HEK293 (cell line): ENCODE results near the gene SUFU.

Source experiments
- GLIS2 ChIP-seq: fragments of 450-650 bp; formaldehyde crosslinking; IDR thresholded peaks from 2 replicates; pipeline ENCODE4 v1.5.1; 2016; ENCODE audit warnings: missing biosample characterization, missing genetic modification characterization
- IKZF3 ChIP-seq: fragments of 450-650 bp; IDR thresholded peaks from 2 replicates; pipeline ENCODE4 v1.5.0; 2018; ENCODE audit warnings: missing biosample characterization, mild to moderate bottlenecking, missing genetic modification characterization, moderate library complexity
- MZF1 ChIP-seq: fragments of 450-650 bp; formaldehyde crosslinking; IDR thresholded peaks from 2 replicates; pipeline ENCODE4 v1.5.1; 2017; ENCODE audit warnings: missing biosample characterization, missing genetic modification characterization, borderline replicate concordance
- PRDM2 ChIP-seq: fragments of 450-650 bp; formaldehyde crosslinking; IDR thresholded peaks from 2 replicates; pipeline ENCODE4 v1.5.1; 2016; ENCODE audit warnings: missing biosample characterization, missing genetic modification characterization, borderline replicate concordance
- SETDB1 ChIP-seq: IDR thresholded peaks from one replicate; pipeline ENCODE4 v1.6.1; 2017; ENCODE audit warnings: mild to moderate bottlenecking, low read length, moderate library complexity, mixed read lengths; ENCODE audit not compliant: insufficient read length
- SP3 ChIP-seq: fragments of 450-650 bp; formaldehyde crosslinking; IDR thresholded peaks from 2 replicates; pipeline ENCODE4 v1.5.1; 2016; ENCODE audit warnings: missing biosample characterization, missing genetic modification characterization
- TCF7L2 ChIP-seq: IDR thresholded peaks from 2 replicates; pipeline ENCODE4 v1.6.1; 2011; ENCODE audit warnings: low read depth, mild to moderate bottlenecking, inconsistent platforms, low read length, moderate library complexity, borderline replicate concordance
- ZBTB20 ChIP-seq: fragments of 450-650 bp; formaldehyde crosslinking; IDR thresholded peaks from 2 replicates; pipeline ENCODE4 v1.5.1; 2016; ENCODE audit warnings: missing biosample characterization, missing genetic modification characterization
- ZBTB21 ChIP-seq: fragments of 450-650 bp; formaldehyde crosslinking; IDR thresholded peaks from 2 replicates; pipeline ENCODE4 v1.5.1; 2017; ENCODE audit warnings: missing biosample characterization, missing genetic modification characterization
- ZEB2 ChIP-seq: fragments of 450-650 bp; formaldehyde crosslinking; IDR thresholded peaks from 2 replicates; pipeline ENCODE4 v1.5.1; 2016; ENCODE audit warnings: missing biosample characterization, missing genetic modification characterization
- ZNF133 ChIP-seq: fragments of 450-650 bp; formaldehyde crosslinking; IDR thresholded peaks from 2 replicates; pipeline ENCODE4 v1.5.1; 2016; ENCODE audit warnings: missing biosample characterization, missing genetic modification characterization
- ZNF155 ChIP-seq: fragments of 450-650 bp; formaldehyde crosslinking; IDR thresholded peaks from 2 replicates; pipeline ENCODE4 v1.5.1; 2016; ENCODE audit warnings: missing biosample characterization, missing genetic modification characterization
- ZNF248 ChIP-seq: fragments of 450-650 bp; formaldehyde crosslinking; IDR thresholded peaks from 2 replicates; pipeline ENCODE4 v1.5.1; 2017; ENCODE audit warnings: missing biosample characterization, missing genetic modification characterization
- ZNF302 ChIP-seq: fragments of 450-650 bp; formaldehyde crosslinking; IDR thresholded peaks from 2 replicates; pipeline ENCODE4 v1.5.1; 2016; ENCODE audit warnings: missing biosample characterization, missing genetic modification characterization, low read depth
- ZNF341 ChIP-seq: fragments of 450-650 bp; formaldehyde crosslinking; IDR thresholded peaks from 2 replicates; pipeline ENCODE4; 2016; ENCODE audit warnings: low read depth, missing biosample characterization, missing genetic modification characterization
- ZNF37A ChIP-seq: fragments of 450-650 bp; IDR thresholded peaks from 2 replicates; pipeline ENCODE4 v1.5.1; 2018; ENCODE audit warnings: missing biosample characterization, missing genetic modification characterization
- ZNF596 ChIP-seq: fragments of 450-650 bp; IDR thresholded peaks from 2 replicates; pipeline ENCODE4 v1.5.0; 2018; ENCODE audit warnings: missing biosample characterization, mild to moderate bottlenecking, missing genetic modification characterization, moderate library complexity
- ZNF600 ChIP-seq: fragments of 450-650 bp; formaldehyde crosslinking; IDR thresholded peaks from 2 replicates; pipeline ENCODE4 v1.5.1; 2016; ENCODE audit warnings: missing biosample characterization, missing genetic modification characterization
- ZNF626 ChIP-seq: fragments of 450-650 bp; sonication (Bioruptor Pico); formaldehyde crosslinking; IDR thresholded peaks from 2 replicates; pipeline ENCODE4 v1.5.1; 2018; ENCODE audit warnings: missing biosample characterization, missing genetic modification characterization, inconsistent platforms
- ZNF629 ChIP-seq: fragments of 450-650 bp; formaldehyde crosslinking; IDR thresholded peaks from 2 replicates; pipeline ENCODE4 v1.5.1; 2017; ENCODE audit warnings: missing biosample characterization, missing genetic modification characterization
- ZNF747 ChIP-seq: fragments of 450-650 bp; formaldehyde crosslinking; IDR thresholded peaks from 2 replicates; pipeline ENCODE4 v1.5.1; 2016; ENCODE audit warnings: missing biosample characterization, missing genetic modification characterization
- ZNF76 ChIP-seq: fragments of 450-650 bp; formaldehyde crosslinking; IDR thresholded peaks from 2 replicates; pipeline ENCODE4; 2016; ENCODE audit warnings: low read depth, missing biosample characterization, missing genetic modification characterization, borderline replicate concordance
- TF ChIP-seq, protein P1 (sequence below): fragments of 450-650 bp; formaldehyde crosslinking; IDR thresholded peaks from 2 replicates; pipeline ENCODE4 v1.5.1; 2016; ENCODE audit warnings: missing biosample characterization, missing genetic modification characterization
- TF ChIP-seq, protein P2 (sequence below): fragments of 450-650 bp; formaldehyde crosslinking; IDR thresholded peaks from 2 replicates; pipeline ENCODE4 v1.5.1; 2017; ENCODE audit warnings: missing biosample characterization, missing genetic modification characterization
- TF ChIP-seq, protein P3 (sequence below): fragments of 450-650 bp; formaldehyde crosslinking; IDR thresholded peaks from 2 replicates; pipeline ENCODE4 v1.5.1; 2016; ENCODE audit warnings: missing biosample characterization, missing genetic modification characterization
- TF ChIP-seq, protein P4 (sequence below): fragments of 450-650 bp; formaldehyde crosslinking; IDR thresholded peaks from 2 replicates; pipeline ENCODE4; 2016; ENCODE audit warnings: missing biosample characterization, missing genetic modification characterization

The SUFU gene

DNA sequence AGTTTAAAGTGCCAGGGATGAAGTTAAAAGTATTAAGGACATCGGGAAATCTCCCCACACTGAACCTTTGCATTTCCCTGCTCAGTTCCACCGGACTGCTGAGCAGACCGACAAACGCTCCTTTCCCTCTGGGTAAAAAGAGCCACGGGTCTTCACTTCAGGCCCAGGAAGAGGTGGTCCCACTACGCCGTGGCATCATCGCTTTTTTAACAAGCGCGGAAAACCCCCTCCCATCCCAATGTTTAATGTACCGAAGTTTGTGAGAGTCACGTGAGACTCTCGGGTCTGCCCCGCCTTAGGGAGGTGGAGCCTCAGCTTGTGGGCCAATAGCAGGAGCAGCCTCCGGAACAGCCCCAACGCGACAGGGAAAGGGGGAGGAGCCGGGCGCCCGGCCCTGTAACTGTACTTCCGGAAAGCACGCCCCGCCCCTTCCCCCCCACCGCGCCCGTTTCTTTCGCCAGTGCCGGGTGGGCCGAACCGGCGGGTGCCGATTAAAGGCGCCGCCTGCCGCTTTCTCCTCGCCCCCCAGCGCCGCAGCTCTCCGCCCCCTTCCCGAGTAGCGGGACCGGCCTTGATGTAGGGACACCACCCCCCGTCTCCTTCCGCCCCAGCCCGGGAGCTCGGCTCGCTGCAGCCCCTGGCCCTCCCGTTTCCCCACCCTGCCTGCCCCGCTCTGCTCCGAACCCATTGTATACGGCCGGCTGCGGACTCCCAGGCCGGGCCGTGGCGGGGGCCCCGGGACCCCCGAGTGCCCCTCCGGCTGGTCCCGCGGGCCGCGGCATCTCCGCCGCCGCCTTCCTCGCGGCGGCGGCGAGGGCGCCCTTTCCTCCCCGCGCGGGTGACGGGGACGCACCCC, 138.3 kb downstream of the SUFU start (continued):
- TF ChIP-seq ZNF341 (tag by site-specific recombination): peak; percentile 86
- TF ChIP-seq MZF1 (tag by site-specific recombination): no peak
- TF ChIP-seq, protein P1, sequence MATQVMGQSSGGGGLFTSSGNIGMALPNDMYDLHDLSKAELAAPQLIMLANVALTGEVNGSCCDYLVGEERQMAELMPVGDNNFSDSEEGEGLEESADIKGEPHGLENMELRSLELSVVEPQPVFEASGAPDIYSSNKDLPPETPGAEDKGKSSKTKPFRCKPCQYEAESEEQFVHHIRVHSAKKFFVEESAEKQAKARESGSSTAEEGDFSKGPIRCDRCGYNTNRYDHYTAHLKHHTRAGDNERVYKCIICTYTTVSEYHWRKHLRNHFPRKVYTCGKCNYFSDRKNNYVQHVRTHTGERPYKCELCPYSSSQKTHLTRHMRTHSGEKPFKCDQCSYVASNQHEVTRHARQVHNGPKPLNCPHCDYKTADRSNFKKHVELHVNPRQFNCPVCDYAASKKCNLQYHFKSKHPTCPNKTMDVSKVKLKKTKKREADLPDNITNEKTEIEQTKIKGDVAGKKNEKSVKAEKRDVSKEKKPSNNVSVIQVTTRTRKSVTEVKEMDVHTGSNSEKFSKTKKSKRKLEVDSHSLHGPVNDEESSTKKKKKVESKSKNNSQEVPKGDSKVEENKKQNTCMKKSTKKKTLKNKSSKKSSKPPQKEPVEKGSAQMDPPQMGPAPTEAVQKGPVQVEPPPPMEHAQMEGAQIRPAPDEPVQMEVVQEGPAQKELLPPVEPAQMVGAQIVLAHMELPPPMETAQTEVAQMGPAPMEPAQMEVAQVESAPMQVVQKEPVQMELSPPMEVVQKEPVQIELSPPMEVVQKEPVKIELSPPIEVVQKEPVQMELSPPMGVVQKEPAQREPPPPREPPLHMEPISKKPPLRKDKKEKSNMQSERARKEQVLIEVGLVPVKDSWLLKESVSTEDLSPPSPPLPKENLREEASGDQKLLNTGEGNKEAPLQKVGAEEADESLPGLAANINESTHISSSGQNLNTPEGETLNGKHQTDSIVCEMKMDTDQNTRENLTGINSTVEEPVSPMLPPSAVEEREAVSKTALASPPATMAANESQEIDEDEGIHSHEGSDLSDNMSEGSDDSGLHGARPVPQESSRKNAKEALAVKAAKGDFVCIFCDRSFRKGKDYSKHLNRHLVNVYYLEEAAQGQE (tag by site-specific recombination): peak; percentile 44; the same call in 1 of the 2 replicates
- TF ChIP-seq ZNF747 (tag by site-specific recombination): no peak
- TF ChIP-seq ZNF600: peak; percentile 41
- TF ChIP-seq ZEB2 (tag by site-specific recombination): peak; percentile 80
- TF ChIP-seq ZBTB20: peak; percentile 95
- no peak for TF ChIP-seq ZBTB21
- TF ChIP-seq ZNF248 (tag by site-specific recombination): no peak
- TF ChIP-seq ZNF302 (tag by site-specific recombination): no peak
- TF ChIP-seq GLIS2 (tag by site-specific recombination): peak; percentile 99
- TF ChIP-seq ZNF37A: no peak
- peak; percentile 52; the same call in 1 of the 2 replicates for TF ChIP-seq IKZF3 (tag by site-specific recombination)
- TF ChIP-seq ZNF155 (tag by site-specific recombination): no peak
- peak; percentile 98 for TF ChIP-seq SP3 (tag by site-specific recombination)
- TF ChIP-seq ZNF596 (tag by site-specific recombination): 0 out of 2 replicates have a peak, but pooled peaks have one; percentile 12
- no peak for TF ChIP-seq PRDM2 (tag by site-specific recombination)
- TF ChIP-seq, protein P2, sequence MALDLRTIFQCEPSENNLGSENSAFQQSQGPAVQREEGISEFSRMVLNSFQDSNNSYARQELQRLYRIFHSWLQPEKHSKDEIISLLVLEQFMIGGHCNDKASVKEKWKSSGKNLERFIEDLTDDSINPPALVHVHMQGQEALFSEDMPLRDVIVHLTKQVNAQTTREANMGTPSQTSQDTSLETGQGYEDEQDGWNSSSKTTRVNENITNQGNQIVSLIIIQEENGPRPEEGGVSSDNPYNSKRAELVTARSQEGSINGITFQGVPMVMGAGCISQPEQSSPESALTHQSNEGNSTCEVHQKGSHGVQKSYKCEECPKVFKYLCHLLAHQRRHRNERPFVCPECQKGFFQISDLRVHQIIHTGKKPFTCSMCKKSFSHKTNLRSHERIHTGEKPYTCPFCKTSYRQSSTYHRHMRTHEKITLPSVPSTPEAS (tag by site-specific recombination): no peak
- peak; percentile 87 for TF ChIP-seq TCF7L2
- no peak for TF ChIP-seq ZNF626 (tag by site-specific recombination)
- peak; percentile 42; the same call in 1 of the 2 replicates for TF ChIP-seq ZNF629 (tag by site-specific recombination)
- TF ChIP-seq, protein P3, sequence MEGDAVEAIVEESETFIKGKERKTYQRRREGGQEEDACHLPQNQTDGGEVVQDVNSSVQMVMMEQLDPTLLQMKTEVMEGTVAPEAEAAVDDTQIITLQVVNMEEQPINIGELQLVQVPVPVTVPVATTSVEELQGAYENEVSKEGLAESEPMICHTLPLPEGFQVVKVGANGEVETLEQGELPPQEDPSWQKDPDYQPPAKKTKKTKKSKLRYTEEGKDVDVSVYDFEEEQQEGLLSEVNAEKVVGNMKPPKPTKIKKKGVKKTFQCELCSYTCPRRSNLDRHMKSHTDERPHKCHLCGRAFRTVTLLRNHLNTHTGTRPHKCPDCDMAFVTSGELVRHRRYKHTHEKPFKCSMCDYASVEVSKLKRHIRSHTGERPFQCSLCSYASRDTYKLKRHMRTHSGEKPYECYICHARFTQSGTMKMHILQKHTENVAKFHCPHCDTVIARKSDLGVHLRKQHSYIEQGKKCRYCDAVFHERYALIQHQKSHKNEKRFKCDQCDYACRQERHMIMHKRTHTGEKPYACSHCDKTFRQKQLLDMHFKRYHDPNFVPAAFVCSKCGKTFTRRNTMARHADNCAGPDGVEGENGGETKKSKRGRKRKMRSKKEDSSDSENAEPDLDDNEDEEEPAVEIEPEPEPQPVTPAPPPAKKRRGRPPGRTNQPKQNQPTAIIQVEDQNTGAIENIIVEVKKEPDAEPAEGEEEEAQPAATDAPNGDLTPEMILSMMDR (tag by site-specific recombination): peak; percentile 21; the same call in 1 of the 2 replicates
- TF ChIP-seq ZNF133 (tag by site-specific recombination): no peak
- TF ChIP-seq ZNF76: 0 out of 2 replicates have a peak, but pooled peaks have one; percentile 14
- no peak for TF ChIP-seq SETDB1
- TF ChIP-seq, protein P4, sequence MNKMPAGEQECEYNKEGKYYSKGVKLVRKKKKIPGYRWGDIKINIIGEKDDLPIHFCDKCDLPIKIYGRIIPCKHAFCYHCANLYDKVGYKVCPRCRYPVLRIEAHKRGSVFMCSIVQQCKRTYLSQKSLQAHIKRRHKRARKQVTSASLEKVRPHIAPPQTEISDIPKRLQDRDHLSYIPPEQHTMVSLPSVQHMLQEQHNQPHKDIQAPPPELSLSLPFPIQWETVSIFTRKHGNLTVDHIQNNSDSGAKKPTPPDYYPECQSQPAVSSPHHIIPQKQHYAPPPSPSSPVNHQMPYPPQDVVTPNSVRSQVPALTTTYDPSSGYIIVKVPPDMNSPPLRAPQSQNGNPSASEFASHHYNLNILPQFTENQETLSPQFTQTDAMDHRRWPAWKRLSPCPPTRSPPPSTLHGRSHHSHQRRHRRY (tag by site-specific recombination): no peak
